ENCODE results near the gene CSNK2A2. TPM values are rescaled to one million over a fixed set of nuclear protein-coding genes. Genes with fewer than 3 reads are reported as not detected.

Gene CSNK2A2
- total RNA-seq, 4 donors from 2014 or later, result 28.7 to 53.5 (median 40.0) TPM

- Histone ChIP-seq H3K4me1 (peaks cover 5 to 26% (median 17%) of the 10 kb centered on the region in 4 donors), H3K27me3 (no peaks in the 10 kb centered on the region), H3K4me3 (peak overlapping the region; percentile 70 to 93 (median 83)), H3K36me3 (peaks cover 0 to 28% (median 14%) of the 10 kb centered on the region in 4 donors), H3K27ac (peak overlapping the region in 3 of 4 donors; percentile 53 to 70 (median 63)), H3K9me3 (no peaks in the 10 kb centered on the region)
- TF ChIP-seq CTCF (IDR thresholded peaks at IDR 0.05), result no peak
- TF ChIP-seq POLR2AphosphoS5 (IDR thresholded peaks at IDR 0.05), result no peak
- no peak for TF ChIP-seq EP300 (IDR thresholded peaks at IDR 0.05; ENCODE audit: low read depth)
- no peak for TF ChIP-seq POLR2A (IDR thresholded peaks at IDR 0.05)
- intact Hi-C loops (cut with DNase I; ENCODE audit: low total_unique reads), result loop anchor here (5.0 kb wide), 1 partner anchor 70 kb away; the partner anchor contains the start of gene CFAP20
- in situ Hi-C loops (cut with MboI; ENCODE audit: low pct_ligation_motif_present in 1 of 4, low pct_unique_long_range_greater_than_20kb in 1 of 4, low sequenced_read_pairs in 3 of 4), result no loop called here
- no peak for DNase-seq
- WGBS, 2 donors (ENCODE audit: low coverage in 1 of 2), result 12 to 36% methylated on average over 6 to 11 of the region's 11 CpGs
Observed at GRCh38 chr16:58196898-58197313, 1.0 kb downstream of the CSNK2A2 start.

- in situ Hi-C loops (cut with MboI; ENCODE audit: low pct_ligation_motif_present in 1 of 4, low pct_unique_long_range_greater_than_20kb in 1 of 4, low sequenced_read_pairs in 3 of 4), result no loop called here
- no peak overlapping the region for H3K4me3 ChIP-seq
- H3K27me3 ChIP-seq, result no peaks in the 10 kb centered on the region
- DNase-seq, result no peak
- no peak for TF ChIP-seq CTCF (IDR thresholded peaks at IDR 0.05)
- no peak for TF ChIP-seq EP300 (IDR thresholded peaks at IDR 0.05; ENCODE audit: low read depth)
- no peak for TF ChIP-seq POLR2AphosphoS5 (IDR thresholded peaks at IDR 0.05)
- TF ChIP-seq POLR2A (IDR thresholded peaks at IDR 0.05), result no peak
- intact Hi-C loops (cut with DNase I; ENCODE audit: low total_unique reads), result loop anchor here (5.0 kb wide), 1 partner anchor 68 kb away; the partner anchor contains the start of gene CFAP20
- H3K36me3 ChIP-seq, result peaks cover 0 to 39% (median 15%) of the 10 kb centered on the region in 4 donors
- H3K4me1 ChIP-seq, result peaks cover 5 to 26% (median 17%) of the 10 kb centered on the region in 4 donors
- H3K9me3 ChIP-seq, result no peaks in the 10 kb centered on the region
- H3K27ac ChIP-seq, result no peak overlapping the region
- 93 to 96% methylated on average over 3 of the region's 3 CpGs for WGBS, 2 donors (ENCODE audit: low coverage in 1 of 2)
Observed at GRCh38 chr16:58195771-58196170, 2.1 kb downstream of the CSNK2A2 start.

GRCh38 chr16:58195344-58195743, 2.6 kb downstream of the CSNK2A2 start:
- in situ Hi-C loops (cut with MboI; ENCODE audit: low pct_ligation_motif_present in 1 of 4, low pct_unique_long_range_greater_than_20kb in 1 of 4, low sequenced_read_pairs in 3 of 4), result no loop called here
- intact Hi-C loops (cut with DNase I; ENCODE audit: low total_unique reads), result loop anchor here (5.0 kb wide), 1 partner anchor 68 kb away; the partner anchor contains the start of gene CFAP20
- H3K4me3 ChIP-seq, result no peak overlapping the region
- H3K4me1 ChIP-seq, result peaks cover 5 to 26% (median 17%) of the 10 kb centered on the region in 4 donors
- H3K9me3 ChIP-seq, result no peaks in the 10 kb centered on the region
- no peak overlapping the region for H3K27ac ChIP-seq
- H3K27me3 ChIP-seq, result no peaks in the 10 kb centered on the region
- WGBS, 2 donors (ENCODE audit: low coverage in 1 of 2), result 81 to 83% methylated on average over 4 of the region's 4 CpGs
- TF ChIP-seq POLR2AphosphoS5 (IDR thresholded peaks at IDR 0.05) (no peak), POLR2A (IDR thresholded peaks at IDR 0.05) (no peak), EP300 (IDR thresholded peaks at IDR 0.05; ENCODE audit: low read depth) (no peak), CTCF (IDR thresholded peaks at IDR 0.05) (no peak)
- peaks cover 0 to 43% (median 17%) of the 10 kb centered on the region in 4 donors for H3K36me3 ChIP-seq
- no peak for DNase-seq

- TF ChIP-seq POLR2AphosphoS5 (IDR thresholded peaks at IDR 0.05) (no peak), CTCF (IDR thresholded peaks at IDR 0.05) (no peak), EP300 (IDR thresholded peaks at IDR 0.05; ENCODE audit: low read depth) (no peak), POLR2A (IDR thresholded peaks at IDR 0.05) (no peak)
- intact Hi-C loops (cut with DNase I; ENCODE audit: low total_unique reads) (loop anchor here (5.0 kb wide), 1 partner anchor 67 kb away; the partner anchor contains the start of gene CFAP20), in situ Hi-C loops (cut with MboI; ENCODE audit: low pct_ligation_motif_present in 1 of 4, low pct_unique_long_range_greater_than_20kb in 1 of 4, low sequenced_read_pairs in 3 of 4) (no loop called here)
- peaks cover 5 to 26% (median 17%) of the 10 kb centered on the region in 4 donors for H3K4me1 ChIP-seq
- no peak overlapping the region for H3K27ac ChIP-seq
- no peaks in the 10 kb centered on the region for H3K9me3 ChIP-seq
- 74 to 77% methylated on average over 3 of the region's 3 CpGs for WGBS, 2 donors (ENCODE audit: low coverage in 1 of 2)
- H3K4me3 ChIP-seq, result no peak overlapping the region
- peaks cover 0 to 49% (median 17%) of the 10 kb centered on the region in 4 donors for H3K36me3 ChIP-seq
- no peak for DNase-seq
- no peaks in the 10 kb centered on the region for H3K27me3 ChIP-seq
Observed at GRCh38 chr16:58194790-58195189, 3.1 kb downstream of the CSNK2A2 start.
